ENCODE data around the gene LAMA2.

- TF ChIP-seq CTCF (IDR thresholded peaks at IDR 0.05) (no peak), POLR2A (IDR thresholded peaks at IDR 0.05) (no peak)
Observed at GRCh38 chr6:129519750-129520149, 636.8 kb downstream of the LAMA2 start.
